Ovary (tissue), 9 donors: ENCODE measurements around the gene UBXN4. TPM values are rescaled to one million over a fixed set of nuclear protein-coding genes. Genes with fewer than 3 reads are reported as not detected.

Source experiments
- DNase-seq, 5 donors: peaks; one replicate each; pipeline ENCODE4 v3.0.0-alpha.2; 2019 to 2020
- H3K27ac ChIP-seq, 2 donors: fragments of 200-600 bp; one replicate each; pipeline versions ENCODE4 v1.5.1 to v1.8.0; 2019 to 2022
- H3K27me3 ChIP-seq: fragments of 200-600 bp; one replicate; pipeline ENCODE4 v1.8.0; 2022
- H3K36me3 ChIP-seq: fragments of 200-600 bp; sonication (generic); one replicate; pipeline ENCODE4 v1.5.1; 2019
- H3K4me1 ChIP-seq: one replicate; pipeline ENCODE4 v1.8.1; 2013; ENCODE audit warnings: mild to moderate bottlenecking, moderate library complexity; ENCODE audit not compliant: insufficient read depth
- H3K4me3 ChIP-seq: fragments of 200-600 bp; sonication (generic); one replicate; pipeline ENCODE4 v1.5.1; 2017
- H3K9me3 ChIP-seq, 2 donors: fragments of 200-600 bp in 1 of 2; sonication (generic) in 1 of 2; one replicate each; pipeline versions ENCODE4 v1.5.1 to v1.8.1; 2013 to 2019; ENCODE audit warnings: mild to moderate bottlenecking in 1 of 2, moderate library complexity in 1 of 2
- EP300 ChIP-seq: sonication (generic); formaldehyde crosslinking; IDR thresholded peaks from one replicate; pipeline ENCODE4 v1.6.1; 2017; ENCODE audit warnings: antibody characterized with exemption
- POLR2A ChIP-seq: fragments of 450-650 bp; IDR thresholded peaks from one replicate; pipeline ENCODE4 v1.6.1; 2017; ENCODE audit warnings: antibody characterized with exemption, mild to moderate bottlenecking, moderate library complexity
- WGBS, 3 donors: extraction: QIAGEN DNeasy Blood & Tissue Kit in 1 of 3; methylation state at CpG; one replicate each; pipeline versions ENCODE4 v1.1.5 to v1.1.7; 2013 to 2017; 5-methylcytosine and 5-hydroxymethylcytosine counted together
- intact Hi-C, 4 donors: fragments of 100-400 bp; cut with DNase I; formaldehyde crosslinking; loops; one replicate each; pipeline versions ENCODE4 v1.11.0 to v1.15.1; 2022 to 2023
- polyA plus RNA-seq, 2 donors: library from polyadenylated mRNA; stranded (reverse); fragments of 200-250 nt in 1 of 2; fragments of 350-450 nt in 1 of 2; fragmentation: Illumina TruSeq in 1 of 2; extraction: RNeasy Lipid Tissue Mini Kit (QIAGEN cat#74804) in 1 of 2; gene quantifications; one replicate each; pipeline ENCODE4 v1.2.3, GENCODE V29; 2013 to 2014
- total RNA-seq, 7 donors: library from RNA; depleted of rRNA in 2 of 7; stranded (reverse); fragments of >200 nt in 2 of 7; fragmentation: NEBNext Ultra II Directional in 3 of 7; extraction: Animal tissue kit (Norgen Biotek cat#: 25700) in 3 of 7; gene quantifications; one replicate each; pipeline versions ENCODE4 v1.1.0 to v1.2.4, GENCODE V29; 2016 to 2023
- TF ChIP-seq, protein P1 (sequence below), 3 donors: fragments of 450-650 bp in 2 of 3; fragments of 200-600 bp in 1 of 3; IDR thresholded peaks; one replicate each; pipeline versions ENCODE4 v1.5.1 to v1.8.0; 2016 to 2022; ENCODE audit warnings: antibody characterized with exemption in 3 of 3, mild to moderate bottlenecking in 1 of 3
- donor health status: DM: no; HTN: no; CAD: no; lungs with moderate emphysema.
- donor health status: DM: no; HTN: no; CAD: no.
- donor health status: Bipolar disorder and iron deficiency.
- donor health status: DM: yes; HTN: yes; CAD: no.
- donor health status: DM: no; HTN: no; CAD: no.
- donor health status: DM: yes; HTN: yes; CAD: no.

UBXN4 gene
- total and polyA plus RNA-seq, 9 donors: 46.6 to 101 (median 82.0) TPM

DNA sequence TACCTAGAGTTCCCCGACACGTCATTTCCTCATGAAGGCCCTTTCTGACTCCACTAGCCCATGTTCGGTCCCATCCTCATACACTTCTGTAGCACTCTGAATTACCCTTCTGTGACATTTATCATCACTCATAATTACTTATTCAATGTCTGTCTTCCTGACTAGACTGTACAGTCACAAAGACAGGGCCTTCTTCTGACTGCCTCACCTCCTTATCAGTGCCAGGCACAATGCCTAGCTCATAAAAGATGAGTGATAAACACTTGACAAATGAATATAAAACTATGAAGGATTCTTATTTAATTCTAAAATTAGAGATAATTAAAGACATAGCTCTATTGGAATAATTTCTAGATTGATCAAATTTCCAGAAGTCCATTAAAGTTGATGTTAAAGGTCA, 1.4 kb upstream of the UBXN4 start:
- Histone ChIP-seq H3K36me3 (no peaks in the 10 kb centered on the region), H3K4me3 (no peak overlapping the region), H3K27me3 (no peaks in the 10 kb centered on the region), H3K4me1 (peaks cover 4% of the 10 kb centered on the region), H3K27ac (no peak overlapping the region), H3K9me3 (no peaks in the 10 kb centered on the region)
- intact Hi-C loops: loop anchor here in 1 of 4 donors (5.0 kb wide), 1 partner anchor 247 kb away; the partner anchor contains the start of gene DARS1
- no peak for DNase-seq
- 96 to 97% (median 96%) methylated on average over 3 of the region's 3 CpGs for WGBS, 3 donors
- TF ChIP-seq EP300 (no peak), POLR2A (no peak)
- TF ChIP-seq, protein P1, sequence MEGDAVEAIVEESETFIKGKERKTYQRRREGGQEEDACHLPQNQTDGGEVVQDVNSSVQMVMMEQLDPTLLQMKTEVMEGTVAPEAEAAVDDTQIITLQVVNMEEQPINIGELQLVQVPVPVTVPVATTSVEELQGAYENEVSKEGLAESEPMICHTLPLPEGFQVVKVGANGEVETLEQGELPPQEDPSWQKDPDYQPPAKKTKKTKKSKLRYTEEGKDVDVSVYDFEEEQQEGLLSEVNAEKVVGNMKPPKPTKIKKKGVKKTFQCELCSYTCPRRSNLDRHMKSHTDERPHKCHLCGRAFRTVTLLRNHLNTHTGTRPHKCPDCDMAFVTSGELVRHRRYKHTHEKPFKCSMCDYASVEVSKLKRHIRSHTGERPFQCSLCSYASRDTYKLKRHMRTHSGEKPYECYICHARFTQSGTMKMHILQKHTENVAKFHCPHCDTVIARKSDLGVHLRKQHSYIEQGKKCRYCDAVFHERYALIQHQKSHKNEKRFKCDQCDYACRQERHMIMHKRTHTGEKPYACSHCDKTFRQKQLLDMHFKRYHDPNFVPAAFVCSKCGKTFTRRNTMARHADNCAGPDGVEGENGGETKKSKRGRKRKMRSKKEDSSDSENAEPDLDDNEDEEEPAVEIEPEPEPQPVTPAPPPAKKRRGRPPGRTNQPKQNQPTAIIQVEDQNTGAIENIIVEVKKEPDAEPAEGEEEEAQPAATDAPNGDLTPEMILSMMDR (IDR thresholded peaks at IDR 0.05): no peak

- no peaks in the 10 kb centered on the region for H3K27me3 ChIP-seq
- H3K27ac ChIP-seq: peak overlapping the region; percentile 97 to 99
- WGBS, 3 donors: 81% methylated on average over 11 of the region's 11 CpGs
- H3K4me1 ChIP-seq: peaks cover 4% of the 10 kb centered on the region
- no peak overlapping the region for H3K4me3 ChIP-seq
- intact Hi-C loops: loop anchor here in 1 of 4 donors (5.0 kb wide), 1 partner anchor 246 kb away; the partner anchor contains the start of gene DARS1
- no peak for DNase-seq
- no peaks in the 10 kb centered on the region for H3K36me3 ChIP-seq
- TF ChIP-seq POLR2A: no peak
- no peak for TF ChIP-seq EP300
- TF ChIP-seq, protein P1 (IDR thresholded peaks at IDR 0.05): no peak
- H3K9me3 ChIP-seq: no peaks in the 10 kb centered on the region
Observed at GRCh38 chr2:135741043-135741394, 636 bp upstream of the UBXN4 start.

GRCh38 chr2:135742325-135742757, 686 bp downstream of the UBXN4 start:
- DNase-seq: peak in 2 of 5 donors; percentile 52 to 68
- intact Hi-C loops: loop anchor here in 1 of 4 donors (5.0 kb wide), 1 partner anchor 245 kb away; the partner anchor contains the start of gene DARS1

DNA sequence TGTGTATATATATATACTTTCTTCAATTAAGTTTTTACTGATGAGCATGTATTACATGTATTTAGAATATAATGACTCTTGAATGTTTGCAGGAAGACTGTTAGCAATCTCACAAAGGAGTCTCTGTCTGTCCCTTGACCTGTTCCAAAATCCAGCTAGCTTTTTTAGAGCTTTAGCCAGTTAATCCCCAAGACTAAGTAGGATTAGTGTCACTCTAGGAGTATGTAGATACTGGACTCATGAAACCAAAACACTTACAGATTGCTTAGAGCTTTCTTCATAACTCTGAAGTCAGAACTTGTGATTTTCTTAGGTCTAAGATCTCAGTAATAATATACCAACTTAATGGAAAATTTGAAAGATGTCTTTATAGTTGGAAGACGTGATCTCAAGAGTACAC, 2.2 kb downstream of the UBXN4 start:
- TF ChIP-seq POLR2A (no peak), EP300 (no peak)
- TF ChIP-seq, protein P1 (IDR thresholded peaks at IDR 0.05): no peak
- no peak overlapping the region for H3K27ac ChIP-seq

More at GRCh38 chr2:135742325-135742757, 686 bp downstream of the UBXN4 start:
- Histone ChIP-seq H3K4me3 (peak overlapping the region; percentile 65), H3K36me3 (no peaks in the 10 kb centered on the region), H3K27ac (peak overlapping the region; percentile 97 to 99), H3K27me3 (no peaks in the 10 kb centered on the region), H3K9me3 (no peaks in the 10 kb centered on the region), H3K4me1 (peaks cover 6% of the 10 kb centered on the region)
- TF ChIP-seq POLR2A: peak; percentile 54
- TF ChIP-seq, protein P1 (IDR thresholded peaks at IDR 0.05): no peak
- TF ChIP-seq EP300: no peak
- WGBS, 3 donors: 1% methylated on average over 34 of the region's 34 CpGs

More for the DNA sequence above, 2.2 kb downstream of the UBXN4 start:
- DNase-seq: no peak
- H3K36me3 ChIP-seq: no peaks in the 10 kb centered on the region
- WGBS, 3 donors: 86 to 90% (median 90%) methylated on average over 1 of the region's 1 CpG
- no peak overlapping the region for H3K4me3 ChIP-seq
- no peaks in the 10 kb centered on the region for H3K27me3 ChIP-seq
- intact Hi-C loops: loop anchor here in 1 of 4 donors (5.0 kb wide), 1 partner anchor 243 kb away; the partner anchor contains the start of gene DARS1
- H3K4me1 ChIP-seq: peaks cover 6% of the 10 kb centered on the region
- no peaks in the 10 kb centered on the region for H3K9me3 ChIP-seq
